CD4-positive, alpha-beta T cell treated with Interleukin-17A for 4 hours (primary cell): ENCODE measurements around the gene STARD10.
"Not testable (repeated sequence)": the region's sequence is repeated elsewhere in the genome, so short reads cannot be mapped to it uniquely, and the experiment has no call there.

ENCODE experiments used
- DNase-seq: peaks from one replicate; pipeline ENCODE4 v3.0.0-alpha.2; 2020; ENCODE audit warnings: mixed read lengths

Gene STARD10

DNA sequence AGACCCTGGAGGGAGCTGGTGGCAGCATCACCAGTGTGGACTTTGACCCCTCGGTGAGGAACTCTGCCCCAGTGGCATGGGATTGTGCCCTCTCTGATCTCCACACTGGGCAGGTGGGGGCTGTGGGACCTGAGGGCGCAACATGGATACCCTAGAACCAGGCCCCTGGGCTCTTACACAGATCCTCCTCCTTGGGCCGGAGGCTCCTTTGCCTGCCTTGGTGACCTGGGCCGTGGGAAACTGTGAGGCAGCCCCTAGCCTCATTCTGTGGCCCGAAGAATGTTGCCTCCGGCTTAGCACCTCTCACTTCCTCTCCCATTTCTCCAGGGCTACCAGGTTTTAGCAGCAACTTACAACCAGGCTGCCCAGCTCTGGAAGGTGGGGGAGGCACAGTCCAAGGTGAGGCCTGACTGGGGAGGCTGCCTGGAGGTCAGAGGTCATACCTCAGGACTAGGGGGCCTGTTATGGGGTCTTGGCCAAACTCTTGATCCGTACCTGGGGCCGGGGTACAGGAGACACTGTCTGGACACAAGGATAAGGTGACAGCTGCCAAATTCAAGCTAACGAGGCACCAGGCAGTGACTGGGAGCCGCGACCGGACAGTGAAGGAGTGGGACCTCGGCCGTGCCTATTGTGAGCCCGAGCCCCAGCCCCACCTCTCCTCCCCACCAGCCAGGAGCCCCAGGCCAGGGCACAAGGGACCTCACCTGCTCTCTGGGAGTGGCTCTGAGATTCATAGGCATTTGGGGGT is 32.5 kb upstream of the STARD10 start:
- no peak for DNase-seq

DNA sequence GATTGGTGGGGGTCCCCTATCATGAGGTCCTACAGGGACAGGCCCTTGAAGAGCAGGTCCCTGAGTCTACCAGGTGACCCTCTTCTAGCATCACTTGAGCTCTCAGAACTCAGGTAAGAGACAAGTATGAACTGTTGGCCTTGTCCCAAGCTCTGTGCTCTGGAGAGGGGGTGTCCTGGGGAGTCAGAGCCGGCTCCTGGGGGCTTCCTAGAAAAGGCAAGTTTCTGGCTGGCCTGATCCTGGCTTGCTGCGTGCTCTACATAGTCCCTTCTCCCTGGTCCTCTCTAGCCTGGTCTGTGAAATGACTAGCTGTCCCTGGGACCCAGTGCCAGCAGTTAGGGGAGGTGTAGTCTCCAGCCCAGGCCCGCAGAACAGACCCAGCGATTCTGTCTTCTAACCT is 31.8 kb upstream of the STARD10 start:
- no peak for DNase-seq

DNA sequence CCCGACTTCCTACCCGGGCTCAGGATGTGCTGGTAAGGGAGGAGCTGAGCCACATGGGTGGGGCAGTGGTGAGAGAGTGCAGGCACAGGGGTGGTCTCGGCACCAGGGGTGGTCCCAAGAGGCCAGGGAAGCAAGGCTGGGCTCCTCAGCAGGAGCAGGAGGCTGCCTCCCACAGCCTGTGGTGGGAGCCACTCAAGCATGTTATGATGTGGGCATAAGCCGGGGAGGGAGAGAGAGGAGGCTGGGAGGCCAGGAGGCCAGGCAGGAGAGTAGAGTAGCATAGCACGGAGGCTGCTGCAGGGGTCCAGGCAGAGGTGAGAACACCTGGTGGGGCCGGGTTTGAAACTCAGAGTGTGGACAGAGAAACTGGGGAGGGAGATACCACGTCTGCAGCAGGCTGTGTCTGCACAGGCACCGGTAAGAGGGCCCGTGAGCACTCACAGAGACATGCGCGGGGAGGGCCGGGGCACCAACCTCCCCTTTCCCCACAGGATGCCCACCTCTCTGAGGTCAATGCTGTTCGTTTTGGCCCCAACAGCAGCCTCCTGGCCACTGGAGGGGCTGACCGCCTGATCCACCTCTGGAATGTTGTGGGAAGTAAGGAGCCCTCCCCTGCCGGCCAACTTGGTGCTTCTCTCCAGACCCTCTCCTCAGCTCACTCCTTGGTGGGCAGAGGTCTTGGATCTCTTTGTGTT is 31.1 kb upstream of the STARD10 start:
- DNase-seq, result no peak

DNA sequence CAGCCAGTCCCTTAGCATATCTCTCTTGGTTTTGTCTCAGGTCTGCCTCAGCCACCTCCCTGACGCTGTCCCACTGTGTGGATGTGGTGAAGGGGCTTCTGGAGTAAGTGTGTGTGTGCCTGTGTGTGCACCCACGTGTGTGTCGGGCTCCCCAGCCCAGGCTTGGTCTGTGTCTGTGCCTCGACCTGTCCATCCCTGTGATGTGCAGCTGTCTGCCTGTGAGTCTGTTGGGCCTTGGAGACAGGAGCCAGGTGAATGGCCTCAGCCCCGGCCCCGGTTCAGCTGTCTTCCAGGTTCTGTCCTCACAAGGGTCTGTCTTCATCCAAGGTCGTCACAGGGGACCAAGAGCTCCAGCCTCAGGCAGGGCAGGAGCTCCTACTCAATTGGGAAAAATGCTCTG is 30.2 kb upstream of the STARD10 start:
- no peak for DNase-seq

DNA sequence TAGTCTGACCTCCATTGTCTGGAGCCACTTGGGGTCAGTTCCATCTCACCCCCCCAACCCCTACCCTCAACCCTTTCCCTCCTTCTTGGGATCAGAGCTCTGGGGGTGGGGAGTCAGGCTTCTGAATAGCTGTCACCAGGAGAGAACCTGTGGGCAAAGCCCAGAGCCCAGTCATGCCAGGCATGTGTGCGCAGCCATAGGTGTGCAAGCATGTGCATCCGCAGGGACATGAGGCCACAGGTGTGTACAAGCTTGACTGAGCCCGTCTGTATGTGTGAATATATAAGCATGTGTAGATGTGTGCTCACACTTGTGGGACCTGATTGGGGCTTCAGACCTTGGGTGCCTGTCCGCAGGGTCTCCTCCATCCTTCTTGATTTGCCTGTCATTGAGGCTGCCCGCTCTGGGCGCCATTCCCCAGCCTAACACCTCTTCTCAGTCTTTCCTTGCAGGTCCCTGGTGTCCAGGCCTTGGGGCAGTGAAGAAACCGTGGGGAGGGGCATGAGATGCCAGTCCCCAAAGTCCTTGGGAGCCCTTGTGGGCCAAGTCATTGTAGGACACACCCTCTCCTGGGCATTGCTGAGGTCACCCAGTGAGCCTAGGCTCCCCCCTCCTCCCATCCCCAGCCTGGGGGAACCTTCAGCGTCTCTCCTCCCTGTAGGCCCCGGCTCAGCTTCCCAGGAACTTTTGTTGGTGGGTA is 29.4 kb upstream of the STARD10 start:
- DNase-seq, result no peak

DNA sequence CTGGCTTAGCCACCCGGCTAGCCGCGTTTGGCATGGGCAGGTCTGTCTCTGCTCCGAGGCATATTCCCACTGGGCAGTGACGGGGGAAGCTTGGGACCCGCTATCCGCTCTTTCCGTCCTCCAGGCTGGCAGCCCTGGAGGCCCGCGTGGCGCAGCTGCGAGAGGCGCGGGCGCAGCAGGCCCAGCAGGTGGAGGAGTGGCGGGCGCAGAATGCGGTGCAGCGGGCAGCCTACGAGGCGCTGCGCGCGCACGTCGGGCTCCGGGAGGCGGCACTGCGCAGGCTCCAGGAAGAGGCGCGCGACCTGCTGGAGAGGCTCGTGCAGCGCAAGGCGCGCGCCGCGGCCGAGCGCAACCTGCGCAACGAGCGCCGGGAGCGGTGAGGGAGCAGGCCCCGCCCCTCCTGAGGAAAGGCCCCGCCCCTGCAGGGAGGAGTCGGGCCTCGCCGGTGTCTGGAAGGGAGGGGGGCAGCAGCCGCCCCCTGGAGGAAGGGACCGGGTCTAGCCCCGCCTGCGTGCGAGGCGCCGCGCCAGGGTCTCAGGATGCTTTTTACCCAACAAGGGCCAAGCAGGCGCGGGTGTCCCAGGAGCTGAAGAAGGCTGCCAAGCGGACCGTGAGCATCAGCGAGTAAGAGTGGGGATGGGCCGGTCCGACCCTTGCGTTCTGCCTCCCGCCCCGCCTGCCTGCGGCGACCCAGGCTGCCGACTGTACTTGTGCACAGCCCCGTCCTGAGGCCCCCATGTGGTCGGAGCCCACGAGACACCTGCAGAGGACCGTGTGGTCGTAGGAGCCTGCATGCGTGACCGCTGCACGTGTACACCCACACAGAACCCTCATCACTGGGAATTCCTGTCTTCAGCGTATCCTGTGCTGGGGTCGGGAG is 28.3 kb upstream of the STARD10 start:
- peak; percentile 91 for DNase-seq

DNA sequence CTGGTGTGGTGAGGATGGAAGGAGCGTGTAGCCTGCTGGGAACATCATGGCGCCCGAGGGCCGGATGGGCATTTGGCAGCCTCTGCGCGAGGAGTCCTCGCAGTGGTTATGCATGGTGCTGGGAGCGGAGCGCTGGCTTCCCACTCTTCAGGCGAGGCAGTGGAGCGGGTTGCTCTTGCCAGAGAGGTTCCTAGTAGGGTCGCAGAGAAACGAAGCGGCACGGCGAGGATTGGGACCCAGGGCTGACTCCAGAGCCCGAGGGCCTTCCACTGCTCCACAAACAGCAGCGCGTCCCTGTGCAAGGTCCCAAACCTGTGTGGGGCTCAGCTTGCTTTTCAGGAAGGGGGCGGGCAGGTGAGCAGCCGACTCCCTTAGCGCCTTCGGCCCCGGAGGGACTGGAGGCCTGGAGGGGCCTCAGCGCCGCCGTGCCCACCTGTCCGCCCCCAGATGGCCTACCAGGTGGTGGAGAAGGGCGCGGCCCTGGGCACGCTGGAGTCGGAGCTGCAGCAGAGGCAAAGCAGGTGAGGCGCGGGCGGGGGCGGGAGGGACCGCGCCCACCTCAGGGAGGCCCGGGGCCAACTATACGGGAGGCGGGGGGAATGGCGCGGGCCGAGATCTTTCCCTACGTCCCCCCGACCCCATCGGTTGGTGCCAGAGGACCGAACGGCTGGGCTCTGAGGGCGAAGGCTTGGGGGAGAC is 27.5 kb upstream of the STARD10 start:
- DNase-seq, result no peak

DNA sequence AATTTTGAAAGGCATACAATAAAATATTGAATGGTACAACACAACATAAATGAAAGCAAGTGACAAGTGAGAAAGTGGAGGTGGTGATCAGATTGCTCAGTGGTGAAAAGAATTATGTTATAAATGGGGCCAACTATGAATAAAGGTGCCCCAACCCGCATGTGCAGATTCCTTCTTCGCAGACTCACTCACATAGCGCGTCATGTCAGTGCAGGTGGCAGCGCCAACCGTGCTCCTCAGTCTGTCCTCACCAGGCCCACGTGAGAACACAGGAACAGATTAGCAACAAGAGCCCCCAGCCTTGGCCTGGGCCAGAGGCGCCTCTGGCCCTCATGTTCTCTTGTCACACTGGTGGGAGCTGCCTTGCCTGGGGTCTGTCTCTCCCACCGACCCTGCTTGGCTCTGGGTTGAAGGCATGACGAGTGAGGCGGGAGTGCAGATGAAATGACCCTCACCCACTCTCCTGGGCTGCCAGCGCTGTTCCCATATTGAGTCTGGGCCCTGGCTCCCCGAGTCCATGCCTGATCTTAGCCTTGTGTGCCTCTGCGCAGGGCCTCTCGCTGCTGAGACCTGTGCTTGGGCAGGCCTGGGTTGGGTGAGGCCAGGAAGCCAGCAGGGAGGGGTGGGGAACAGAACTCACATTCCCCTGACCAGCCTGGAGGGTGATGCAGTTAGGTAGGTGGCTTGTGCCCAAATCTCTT is 26.7 kb upstream of the STARD10 start:
- no peak for DNase-seq

DNA sequence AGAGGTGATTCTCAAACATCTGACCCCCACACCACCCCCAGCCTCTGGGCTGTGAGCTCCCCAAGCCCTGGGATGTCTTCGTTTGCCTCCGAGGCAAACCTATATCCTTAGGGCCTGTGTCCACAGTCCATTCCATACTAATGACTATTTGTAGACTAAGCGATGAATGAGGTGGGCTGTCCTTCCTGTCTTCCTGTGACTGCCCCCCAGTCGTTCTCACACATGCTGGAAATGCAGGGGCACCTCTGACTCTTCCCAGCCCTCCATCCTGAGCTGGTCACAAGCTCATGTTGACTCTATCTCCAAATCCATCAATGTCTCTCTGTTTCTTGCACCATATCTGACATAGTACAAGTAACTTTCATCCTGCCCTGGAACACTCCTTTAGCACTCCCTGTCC is 25.1 kb upstream of the STARD10 start:
- no peak for DNase-seq

DNA sequence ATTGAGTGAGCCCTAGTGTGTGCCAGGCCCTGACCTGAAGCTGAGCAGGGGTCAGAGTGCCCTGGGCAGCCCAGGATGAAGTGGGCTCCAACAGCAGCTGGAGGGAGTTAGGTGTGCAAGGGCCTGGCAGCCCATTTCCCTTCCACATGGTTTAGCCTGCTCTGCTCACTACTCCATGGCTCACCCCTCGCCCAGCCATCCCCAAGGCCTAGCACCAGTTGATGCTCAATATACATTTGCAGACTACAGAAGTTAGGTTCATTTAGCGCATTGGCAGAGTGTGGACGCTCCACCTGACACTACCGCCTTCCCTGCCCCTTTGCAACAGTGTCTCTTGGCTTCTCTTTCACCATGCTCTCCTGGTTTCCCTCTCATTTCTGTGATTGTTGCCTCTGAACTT is 24.1 kb upstream of the STARD10 start:
- DNase-seq, result no peak

DNA sequence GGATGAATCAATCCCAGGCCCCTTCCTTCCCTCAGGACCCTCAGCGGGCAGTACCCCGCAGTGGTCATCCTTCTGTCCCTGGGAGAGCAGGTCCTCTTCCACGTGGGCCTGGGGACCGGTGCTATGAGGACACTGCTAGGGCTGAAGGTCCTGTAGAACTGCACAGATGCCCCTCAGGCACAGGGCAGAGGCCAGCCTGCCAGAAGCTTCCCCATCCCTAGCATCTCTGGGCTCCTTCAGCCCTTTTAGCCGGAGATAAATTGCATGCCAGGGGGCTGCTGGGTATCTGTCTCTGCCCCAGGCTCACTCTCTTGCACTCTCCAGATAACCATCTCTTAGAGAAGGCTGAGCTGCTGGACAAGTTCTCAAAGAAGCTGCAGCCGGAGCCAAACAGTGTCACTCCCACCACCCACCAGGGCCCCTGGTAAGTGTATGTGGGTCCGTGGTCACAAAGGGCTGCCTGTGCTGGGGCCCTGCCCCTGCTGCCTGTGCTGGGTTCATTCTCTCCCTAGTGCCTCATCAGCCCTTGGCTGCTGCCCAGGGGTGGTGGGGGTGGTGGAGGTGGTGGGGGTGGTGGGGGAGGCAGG is 22.6 kb upstream of the STARD10 start:
- no peak for DNase-seq

DNA sequence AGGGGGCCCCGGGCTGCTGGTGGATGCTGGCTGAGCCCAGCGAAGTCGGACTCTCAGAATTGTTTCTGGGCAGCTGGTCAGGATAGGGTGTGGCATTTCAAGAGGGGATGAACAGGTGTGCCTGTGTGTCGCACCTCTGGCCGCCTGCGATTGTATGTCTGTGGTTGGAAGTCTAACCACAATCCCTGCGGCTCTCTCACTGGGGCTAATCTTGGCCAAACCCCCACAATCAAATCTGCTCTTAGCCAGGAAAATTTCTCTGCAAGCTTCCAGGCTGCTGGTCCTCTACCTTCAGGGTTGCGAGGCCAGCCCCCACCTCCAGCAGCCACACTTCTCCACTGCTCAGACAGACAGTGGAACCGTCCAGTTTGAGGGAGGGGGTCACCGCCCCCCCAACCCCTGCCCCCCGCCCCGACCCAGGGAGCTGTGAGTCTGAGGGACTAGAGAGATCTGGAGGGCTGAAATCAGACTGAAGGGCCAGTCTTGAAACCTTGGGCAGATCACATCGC is 21.3 kb upstream of the STARD10 start:
- DNase-seq, result no peak

DNA sequence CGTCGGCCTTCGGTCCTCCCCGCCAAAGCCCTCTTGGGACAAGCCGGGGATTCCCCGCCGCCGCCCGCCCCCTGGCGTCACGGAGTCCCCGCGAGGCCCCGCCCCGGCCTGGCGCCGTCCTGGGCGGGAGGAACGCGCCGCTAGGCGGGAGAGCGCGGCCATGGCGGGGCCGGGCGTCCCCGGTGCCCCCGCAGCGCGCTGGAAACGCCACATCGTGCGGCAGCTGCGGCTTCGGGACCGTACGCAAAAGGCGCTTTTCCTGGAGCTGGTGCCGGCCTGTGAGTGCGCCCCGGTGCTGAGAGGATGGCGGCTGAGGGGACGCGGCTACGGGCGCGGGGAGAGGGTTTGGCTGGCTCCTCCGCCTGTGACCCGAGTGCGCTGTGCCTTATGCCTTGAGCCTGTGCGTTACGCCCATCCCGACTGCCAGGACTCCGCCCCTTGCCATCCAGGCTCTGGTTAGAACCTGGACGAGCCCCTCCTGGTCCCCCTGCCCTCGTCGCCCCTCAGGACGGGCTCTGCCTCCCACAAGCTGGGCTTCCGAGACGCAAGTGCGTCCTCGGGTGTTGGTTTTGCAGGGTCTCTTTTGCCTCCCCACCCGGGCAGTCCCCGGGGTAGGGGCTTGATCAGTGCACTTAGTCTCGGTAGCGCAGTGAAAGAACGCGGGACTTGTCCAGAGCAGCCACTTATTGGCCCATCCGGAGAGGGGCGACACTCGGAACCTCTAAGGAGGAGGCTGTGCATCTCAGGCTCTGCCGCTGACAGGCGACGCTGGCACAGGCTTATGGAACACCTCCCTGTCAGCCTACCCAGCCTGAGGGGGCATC is 20.7 kb upstream of the STARD10 start, which contains the start of gene ATG16L2:
Gene ATG16L2 (plus strand): TSS at position 126 of the 824 bp plus-strand sequence. CDS start 35 bp downstream, at position 161.
- DNase-seq, result peak; percentile 91

DNA sequence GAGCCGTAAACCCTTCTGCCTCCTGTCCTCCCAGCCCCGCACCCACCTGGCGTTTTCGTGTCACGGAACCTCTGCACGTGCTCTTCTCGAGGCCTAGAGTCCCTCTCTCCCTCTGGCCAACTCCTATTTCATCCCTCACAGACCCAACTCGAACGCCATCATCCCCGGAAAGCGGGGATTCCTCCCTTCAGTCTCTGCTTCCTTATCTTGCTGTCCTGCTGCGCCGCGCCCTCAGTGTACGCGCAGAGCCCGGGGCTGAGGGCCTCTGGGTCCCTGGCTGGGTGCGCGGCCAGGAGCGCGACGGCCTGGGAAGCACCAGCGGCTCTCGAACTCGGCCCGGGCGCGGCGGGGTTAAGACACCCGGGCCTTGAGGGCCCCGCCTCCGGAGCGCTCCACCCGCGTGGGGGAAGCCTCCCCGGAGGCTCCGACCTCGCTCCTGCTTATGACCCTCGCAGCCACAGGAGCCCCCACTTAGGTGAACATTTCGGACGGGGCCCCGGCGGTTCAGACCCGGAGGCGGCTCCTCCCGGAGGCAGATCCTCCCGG is 20.0 kb upstream of the STARD10 start:
- DNase-seq, result peak; percentile 88

DNA sequence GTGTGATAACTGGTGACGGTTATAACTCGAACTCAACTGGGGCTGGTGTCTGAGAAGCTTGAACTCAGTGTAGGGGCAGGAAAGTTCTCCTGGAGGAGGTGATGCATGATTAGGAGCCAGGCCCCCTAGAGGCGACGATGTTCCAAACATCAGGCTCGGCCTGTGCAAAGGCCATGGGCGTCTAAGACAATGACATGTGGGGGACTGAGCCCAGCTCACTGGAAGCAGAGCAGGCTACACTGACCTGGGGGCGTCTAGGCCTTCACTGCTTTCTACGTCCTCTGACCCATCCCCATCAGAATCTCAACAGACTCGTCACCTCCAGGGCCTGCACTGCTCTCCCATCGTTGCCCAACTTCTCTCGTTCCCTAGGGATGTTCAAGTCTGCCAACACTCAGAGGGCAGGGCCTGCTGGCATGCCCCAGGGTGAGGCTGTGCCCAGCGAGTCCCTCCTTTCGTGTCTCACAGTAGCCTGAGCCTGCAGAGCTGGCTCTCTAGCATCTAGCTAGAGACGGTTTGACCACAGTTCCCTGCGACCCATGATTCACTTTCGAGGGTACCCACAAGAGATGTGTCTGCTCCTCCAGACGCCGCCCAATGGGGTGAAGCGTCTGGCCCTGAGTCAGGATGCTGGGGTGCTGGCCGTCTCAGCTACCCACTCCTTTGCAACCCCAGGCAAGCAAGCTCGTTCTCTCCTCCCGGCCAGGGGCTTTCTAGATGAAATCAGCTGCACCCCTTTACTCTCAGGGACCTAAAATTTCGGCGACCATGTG is 19.3 kb upstream of the STARD10 start:
- peak; percentile 77 for DNase-seq

DNA sequence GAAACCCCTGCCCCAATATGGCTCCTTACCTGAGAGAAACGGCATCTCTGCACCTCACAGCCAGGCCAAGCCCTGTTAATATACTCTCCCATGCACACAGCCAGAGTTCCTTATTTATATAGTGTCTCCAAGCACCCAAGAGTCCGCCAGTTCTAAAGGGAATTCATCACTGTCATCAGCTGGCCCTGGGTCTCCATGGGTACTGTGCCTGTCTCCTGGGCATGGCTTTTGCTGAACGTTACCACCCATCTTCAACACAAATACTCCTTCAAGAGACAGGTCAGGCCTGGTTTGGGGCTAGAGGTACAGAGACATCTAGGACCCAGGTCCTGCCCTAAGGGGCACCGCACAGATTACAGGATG is 18.7 kb upstream of the STARD10 start:
- no peak for DNase-seq

DNA sequence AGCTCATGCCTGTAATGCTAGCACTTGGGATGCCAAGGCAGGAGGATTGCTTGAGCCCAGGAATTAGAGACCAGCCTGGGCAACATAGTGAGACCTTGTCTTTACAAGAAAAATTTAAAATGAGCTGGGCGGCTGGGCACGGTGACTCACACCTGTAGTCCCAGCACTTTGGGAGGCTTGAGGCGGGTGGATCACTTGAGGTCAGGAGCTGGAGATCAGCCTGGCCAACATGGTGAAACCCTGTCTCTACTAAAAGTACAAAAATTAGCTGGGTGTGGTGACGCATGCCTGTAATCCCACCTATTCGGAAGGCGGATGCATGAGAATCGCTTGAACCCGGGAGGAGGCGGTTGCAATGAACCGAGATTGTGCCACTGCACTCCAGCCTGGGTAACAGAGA is 17.8 kb upstream of the STARD10 start:
- not testable (repeated sequence) for DNase-seq

DNA sequence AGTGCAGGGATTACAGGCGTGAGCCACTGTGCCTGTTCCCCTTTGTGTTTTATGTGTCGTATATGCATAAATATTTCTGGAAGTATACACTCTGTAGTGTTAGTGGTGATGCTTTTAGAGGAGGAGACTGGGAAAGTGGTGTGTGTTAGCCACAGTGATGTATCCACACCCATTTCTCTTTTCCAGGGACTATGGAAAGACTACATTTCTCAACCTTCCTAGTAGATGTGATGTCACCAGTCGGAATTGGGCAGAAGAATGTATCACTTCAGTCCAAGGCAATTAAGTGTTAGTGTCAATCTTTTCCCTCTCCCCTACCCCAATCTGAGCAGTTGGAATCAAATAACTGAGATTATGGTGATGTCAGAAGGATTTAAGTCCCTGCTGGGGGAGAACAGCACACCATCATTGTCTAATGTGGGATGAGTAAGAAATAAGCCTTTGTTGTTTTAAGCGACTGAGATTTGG is 14.5 kb upstream of the STARD10 start:
- DNase-seq, result no peak

DNA sequence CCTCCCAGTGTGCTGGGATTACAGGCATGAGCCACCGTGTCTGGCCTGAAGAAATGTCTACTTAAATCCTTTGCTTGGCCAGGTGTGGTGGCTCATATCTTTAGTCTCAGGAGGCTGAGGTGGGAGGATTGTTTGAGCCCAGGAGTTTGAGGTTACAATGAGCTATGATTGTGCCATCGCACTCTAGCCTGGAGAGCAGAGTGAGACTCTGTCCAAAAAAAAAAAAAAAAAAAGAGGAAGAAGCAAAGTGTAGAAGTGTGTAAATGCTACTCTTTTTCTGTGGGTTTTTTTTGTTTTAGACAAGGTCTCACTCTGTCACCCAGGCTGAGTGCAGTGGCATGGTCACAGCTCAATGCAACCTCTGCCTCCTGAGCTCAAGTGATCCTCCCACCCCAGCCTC is 13.9 kb upstream of the STARD10 start:
- no peak for DNase-seq
